Activated T-cell treated with anti-CD3 and anti-CD28 coated beads, Interleukin-2, amount 50 U/mL, for 24 hours (primary cell): ENCODE data around the gene LPIN2.
"Not testable (repeated sequence)": the region's sequence is repeated elsewhere in the genome, so short reads cannot be mapped to it uniquely, and the experiment has no call there.

Experiments
- DNase-seq: peaks from one replicate; pipeline ENCODE4 v3.0.0-alpha.2; 2020
- H3K27ac Mint-ChIP-seq: 2 replicates; pipeline ENCODE4 v1.8.0; 2020; ENCODE audit warnings: mild to moderate bottlenecking, mixed read lengths
- H3K27me3 Mint-ChIP-seq: 2 replicates; pipeline ENCODE4 v1.8.0; 2020; ENCODE audit warnings: mixed read lengths
- H3K36me3 Mint-ChIP-seq: 2 replicates; pipeline ENCODE4 v1.8.0; 2020; ENCODE audit warnings: low read depth, mixed read lengths
- H3K4me1 Mint-ChIP-seq: 2 replicates; pipeline ENCODE4 v1.8.0; 2020; ENCODE audit warnings: low read depth, mixed read lengths
- H3K4me3 Mint-ChIP-seq: 2 replicates; pipeline ENCODE4 v1.8.0; 2020; ENCODE audit warnings: mild to moderate bottlenecking, moderate library complexity, mixed read lengths
- H3K9me3 Mint-ChIP-seq: 2 replicates; pipeline ENCODE4 v1.8.0; 2020; ENCODE audit warnings: mixed read lengths

LPIN2 gene

DNA sequence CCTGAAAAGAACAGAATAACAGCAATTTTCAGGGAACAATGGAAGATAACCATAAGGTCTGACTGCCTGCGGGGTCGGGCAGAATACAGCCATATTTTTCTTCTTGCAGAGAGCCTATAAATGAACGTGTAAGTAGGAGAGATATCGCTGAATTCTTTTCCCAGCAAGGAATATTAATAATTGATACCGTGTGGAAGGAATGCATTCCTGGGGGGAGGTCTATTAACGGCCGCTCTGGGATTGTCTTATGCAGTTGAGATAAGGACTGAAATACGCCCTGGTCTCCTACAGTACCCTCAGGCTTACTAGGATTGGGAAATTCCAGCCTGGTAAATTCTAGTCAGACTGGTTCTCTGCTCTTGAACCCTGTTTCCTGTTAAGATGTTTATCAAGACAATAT lies 9.2 kb downstream of the LPIN2 start:
- H3K27me3 Mint-ChIP-seq, H3K27ac Mint-ChIP-seq: not testable (repeated sequence)
- H3K36me3 Mint-ChIP-seq: peaks cover 80% of the 10 kb centered on the region

DNA sequence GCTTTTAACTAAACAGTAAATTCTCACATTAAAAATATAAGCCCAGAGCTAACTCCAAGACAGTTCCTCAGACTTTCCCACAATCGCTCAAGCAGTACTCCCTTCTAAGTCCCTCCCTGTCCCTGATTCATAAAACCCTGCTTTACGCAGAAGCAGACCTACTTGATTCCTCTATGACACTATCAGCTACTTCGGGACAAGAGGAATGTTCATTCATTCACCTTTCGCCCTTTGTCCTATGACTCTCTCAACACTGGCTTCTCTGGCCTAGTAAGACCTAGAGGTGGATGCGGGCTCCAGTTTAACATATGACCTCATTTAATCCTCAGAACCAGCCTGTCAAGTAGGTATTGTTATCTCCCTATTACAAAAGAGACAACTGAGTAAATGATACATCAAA lies 10.2 kb downstream of the LPIN2 start:
- peaks cover 69% of the 10 kb centered on the region for H3K4me1 Mint-ChIP-seq
- peaks cover 77% of the 10 kb centered on the region for H3K36me3 Mint-ChIP-seq
- DNase-seq: no peak
- H3K9me3 Mint-ChIP-seq: no peaks in the 10 kb centered on the region
- H3K27ac Mint-ChIP-seq: peak overlapping the region; percentile 76
- no peaks in the 10 kb centered on the region for H3K27me3 Mint-ChIP-seq
- H3K4me3 Mint-ChIP-seq: no peak overlapping the region

More for the DNA sequence above, 9.2 kb downstream of the LPIN2 start:
- H3K4me3 Mint-ChIP-seq, H3K9me3 Mint-ChIP-seq, DNase-seq: not testable (repeated sequence)
- H3K4me1 Mint-ChIP-seq: peaks cover 64% of the 10 kb centered on the region

DNA sequence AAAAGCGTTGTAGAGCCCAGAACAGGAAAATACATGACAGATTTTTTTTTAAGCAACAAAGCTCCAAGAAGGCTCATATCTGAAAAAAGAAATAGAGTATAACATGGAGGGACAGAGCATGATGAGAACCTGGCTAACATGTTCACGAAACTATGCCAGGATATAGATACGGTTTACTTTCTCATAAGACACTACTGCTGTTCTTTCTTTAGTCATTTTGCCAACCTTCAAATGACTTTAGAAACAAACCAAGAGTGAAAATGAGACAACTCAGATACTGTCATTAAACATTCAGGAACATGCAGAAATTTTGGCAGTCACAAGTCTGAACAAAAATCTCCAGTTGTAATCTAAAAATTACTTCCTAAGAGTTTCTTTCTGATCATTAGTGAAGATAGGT lies 14.3 kb downstream of the LPIN2 start:
- no peaks in the 10 kb centered on the region for H3K27me3 Mint-ChIP-seq
- peaks cover 68% of the 10 kb centered on the region for H3K36me3 Mint-ChIP-seq
- H3K4me3 Mint-ChIP-seq: peak overlapping the region; percentile 43
- H3K9me3 Mint-ChIP-seq: no peaks in the 10 kb centered on the region
- DNase-seq: no peak
- H3K27ac Mint-ChIP-seq: peak overlapping the region; percentile 91
- H3K4me1 Mint-ChIP-seq: peaks cover 83% of the 10 kb centered on the region

DNA sequence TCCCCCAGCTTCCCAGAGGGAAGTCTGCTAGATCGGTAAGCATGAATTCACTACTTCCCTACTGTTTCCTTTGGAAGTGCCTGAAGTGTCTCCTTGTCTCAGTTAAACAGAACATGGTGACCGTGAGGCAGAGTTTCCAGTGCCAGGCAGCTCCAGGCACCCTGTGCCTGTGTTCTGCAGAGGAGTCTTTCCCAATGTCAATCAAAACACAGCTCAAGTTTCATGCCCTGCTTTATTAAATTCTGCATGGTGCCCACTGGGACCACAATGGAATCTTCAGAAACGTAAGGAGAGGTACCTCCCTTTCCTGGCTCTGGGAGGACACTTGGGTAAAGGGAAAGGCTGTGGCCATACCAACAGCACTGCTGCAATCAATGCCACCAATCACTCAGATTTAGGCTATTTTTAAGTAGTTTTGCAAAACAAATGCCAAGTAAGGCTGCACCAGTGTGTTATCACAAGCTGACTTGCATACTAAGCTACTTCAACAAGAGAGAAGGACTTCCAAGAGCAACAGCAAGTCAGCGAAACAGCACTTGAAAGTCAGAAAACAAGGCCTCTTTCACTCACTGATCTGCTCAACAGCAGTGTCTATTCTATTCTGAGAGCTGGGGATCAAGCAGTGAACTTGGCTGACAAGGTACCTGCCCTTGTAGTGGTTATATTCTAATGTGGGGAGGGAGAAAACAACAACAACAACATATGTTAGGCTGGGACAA lies 14.9 kb downstream of the LPIN2 start:
- H3K27ac Mint-ChIP-seq: peak overlapping the region; percentile 91
- no peak for DNase-seq
- no peaks in the 10 kb centered on the region for H3K27me3 Mint-ChIP-seq
- peaks cover 83% of the 10 kb centered on the region for H3K4me1 Mint-ChIP-seq
- H3K4me3 Mint-ChIP-seq: peak overlapping the region; percentile 43
- H3K36me3 Mint-ChIP-seq: peaks cover 66% of the 10 kb centered on the region
- H3K9me3 Mint-ChIP-seq: no peaks in the 10 kb centered on the region

DNA sequence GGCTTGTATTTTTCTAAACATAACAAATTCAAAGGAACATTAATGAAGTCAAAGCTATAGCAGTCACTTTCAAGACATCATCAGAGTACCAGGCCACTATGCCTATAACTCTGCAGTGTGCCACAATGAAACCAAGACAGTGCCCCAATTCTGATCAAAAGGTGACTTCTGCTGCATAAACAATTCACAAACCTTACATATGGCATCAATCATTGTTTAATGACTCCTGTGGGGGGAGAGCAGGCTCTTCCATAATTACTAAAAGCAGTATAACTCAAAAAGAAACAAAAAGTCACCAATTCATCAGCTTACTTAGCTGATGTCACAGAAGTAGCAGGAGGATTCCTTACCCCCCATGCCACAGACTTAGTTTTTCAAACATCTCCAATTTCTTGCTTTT lies 15.5 kb downstream of the LPIN2 start:
- Mint-ChIP-seq H3K4me1 (peaks cover 81% of the 10 kb centered on the region), H3K27ac (peak overlapping the region; percentile 91), H3K4me3 (peak overlapping the region; percentile 43), H3K9me3 (no peaks in the 10 kb centered on the region), H3K36me3 (peaks cover 63% of the 10 kb centered on the region), H3K27me3 (no peaks in the 10 kb centered on the region)
- no peak for DNase-seq

DNA sequence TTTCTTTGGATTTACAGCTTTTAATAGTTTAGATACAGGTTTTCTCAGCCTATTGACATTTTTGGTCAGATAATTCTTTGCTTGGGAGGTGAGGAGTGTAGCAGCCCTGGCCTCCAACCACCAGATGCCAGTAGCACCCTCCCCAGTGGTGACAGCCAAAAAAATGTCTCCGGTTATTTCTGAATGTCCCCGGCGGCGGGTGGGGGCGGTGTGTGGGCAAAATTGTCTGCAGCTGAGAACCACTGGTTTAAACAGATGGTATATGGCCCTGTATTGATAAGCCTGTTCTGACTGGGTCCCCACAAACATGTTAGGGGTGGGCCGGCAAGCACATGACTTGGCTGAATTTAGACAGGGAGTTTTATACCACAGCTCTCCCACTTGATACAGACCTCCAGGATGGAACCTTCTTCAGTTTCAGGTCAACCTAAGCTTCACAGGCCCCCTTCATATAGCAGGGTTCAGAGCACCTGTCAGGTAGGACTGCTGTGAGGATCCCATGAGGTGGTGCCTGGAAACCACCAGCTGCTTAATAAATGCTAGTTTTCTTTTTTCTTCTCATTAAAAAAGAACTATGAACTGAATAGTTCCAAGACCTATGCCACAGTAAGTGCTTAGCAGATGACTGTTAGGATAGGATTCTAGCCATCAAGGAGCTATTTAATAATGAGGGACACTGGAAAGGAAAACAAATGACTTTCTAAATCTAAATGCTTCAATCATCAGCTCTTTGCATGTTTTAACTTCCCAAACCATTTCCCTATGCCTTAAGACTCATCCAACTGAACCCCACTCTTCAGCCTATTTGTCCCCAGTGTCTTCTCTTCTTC lies 18.1 kb downstream of the LPIN2 start:
- peak; percentile 75 for DNase-seq
- Mint-ChIP-seq H3K27me3 (no peaks in the 10 kb centered on the region), H3K9me3 (peaks cover 1% of the 10 kb centered on the region), H3K36me3 (peaks cover 62% of the 10 kb centered on the region), H3K4me1 (peaks cover 91% of the 10 kb centered on the region), H3K4me3 (peak overlapping the region; percentile 32), H3K27ac (peak overlapping the region; percentile 92)

DNA sequence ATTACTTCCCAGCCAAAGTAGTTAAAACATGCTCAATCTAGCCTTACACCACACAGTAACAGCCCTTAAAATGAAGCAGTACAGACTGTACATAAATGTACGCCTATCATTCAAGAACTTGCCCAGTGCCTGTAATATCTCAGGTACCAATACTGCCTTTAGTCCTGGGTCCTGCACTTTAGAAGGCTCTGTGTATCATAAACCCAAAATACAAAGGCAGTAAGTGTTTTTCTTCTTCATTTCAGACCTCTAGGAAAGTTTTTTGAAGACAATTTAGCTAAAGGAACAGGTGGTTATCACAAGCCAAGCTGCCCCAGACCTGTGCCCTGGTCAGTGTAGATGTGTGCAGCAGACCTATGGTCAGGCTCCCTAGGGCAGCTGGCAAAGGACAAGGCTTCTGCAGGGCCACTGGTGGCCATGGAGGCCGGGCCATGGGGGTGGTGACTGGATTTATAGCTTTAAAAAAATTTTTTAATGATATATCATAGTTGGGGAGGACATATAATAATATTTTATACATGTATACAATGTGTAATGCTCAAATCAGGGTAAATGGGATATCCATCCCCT lies 18.8 kb downstream of the LPIN2 start:
- Mint-ChIP-seq H3K27me3 (no peaks in the 10 kb centered on the region), H3K9me3 (peaks cover 1% of the 10 kb centered on the region), H3K36me3 (peaks cover 64% of the 10 kb centered on the region), H3K27ac (peak overlapping the region; percentile 92), H3K4me1 (peaks cover 90% of the 10 kb centered on the region), H3K4me3 (peak overlapping the region; percentile 32)
- no peak for DNase-seq

DNA sequence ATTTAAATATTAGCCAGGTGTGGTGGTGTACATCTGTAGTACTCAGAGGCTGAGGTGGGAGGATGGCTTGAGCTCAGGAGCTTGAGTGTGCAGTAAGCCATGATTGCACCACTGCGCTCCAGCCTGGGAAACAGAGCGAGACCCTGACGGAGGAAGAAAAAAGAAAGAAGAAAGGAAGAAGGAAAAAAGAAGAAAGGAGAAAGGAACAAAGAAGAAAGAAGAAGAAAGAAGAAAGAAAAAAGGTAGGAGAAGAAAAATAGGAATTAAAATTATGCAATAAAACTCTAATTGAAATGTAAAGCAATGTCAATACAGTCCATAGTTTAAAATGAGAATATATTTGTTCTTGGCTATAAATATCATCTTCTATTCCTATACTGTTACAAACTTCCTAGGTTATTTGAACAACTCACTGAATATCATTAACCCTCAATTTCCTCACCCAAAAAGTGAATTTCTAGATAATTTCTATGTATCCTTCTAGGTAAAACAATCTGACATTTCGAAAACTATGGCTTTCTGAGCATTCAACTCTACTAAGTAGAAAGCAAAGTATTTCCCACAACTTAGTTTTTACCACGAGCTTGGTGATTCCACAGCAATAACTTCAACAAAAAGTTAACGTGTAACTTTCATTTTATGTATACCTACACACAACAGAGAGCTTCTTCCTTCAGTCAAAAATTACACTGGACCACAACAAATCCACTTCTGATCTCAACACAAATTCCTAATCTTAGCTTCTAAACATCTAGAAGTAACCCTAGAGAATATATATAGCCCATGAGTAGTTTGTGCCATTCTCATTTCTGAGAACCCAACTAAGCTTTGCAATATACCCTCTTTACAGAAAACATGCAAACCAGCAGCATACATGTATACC lies 19.7 kb downstream of the LPIN2 start:
- Mint-ChIP-seq H3K4me3 (peak overlapping the region; percentile 32), H3K27me3 (no peaks in the 10 kb centered on the region), H3K9me3 (peaks cover 1% of the 10 kb centered on the region), H3K36me3 (peaks cover 71% of the 10 kb centered on the region), H3K4me1 (peaks cover 90% of the 10 kb centered on the region), H3K27ac (peak overlapping the region; percentile 92)
- no peak for DNase-seq

DNA sequence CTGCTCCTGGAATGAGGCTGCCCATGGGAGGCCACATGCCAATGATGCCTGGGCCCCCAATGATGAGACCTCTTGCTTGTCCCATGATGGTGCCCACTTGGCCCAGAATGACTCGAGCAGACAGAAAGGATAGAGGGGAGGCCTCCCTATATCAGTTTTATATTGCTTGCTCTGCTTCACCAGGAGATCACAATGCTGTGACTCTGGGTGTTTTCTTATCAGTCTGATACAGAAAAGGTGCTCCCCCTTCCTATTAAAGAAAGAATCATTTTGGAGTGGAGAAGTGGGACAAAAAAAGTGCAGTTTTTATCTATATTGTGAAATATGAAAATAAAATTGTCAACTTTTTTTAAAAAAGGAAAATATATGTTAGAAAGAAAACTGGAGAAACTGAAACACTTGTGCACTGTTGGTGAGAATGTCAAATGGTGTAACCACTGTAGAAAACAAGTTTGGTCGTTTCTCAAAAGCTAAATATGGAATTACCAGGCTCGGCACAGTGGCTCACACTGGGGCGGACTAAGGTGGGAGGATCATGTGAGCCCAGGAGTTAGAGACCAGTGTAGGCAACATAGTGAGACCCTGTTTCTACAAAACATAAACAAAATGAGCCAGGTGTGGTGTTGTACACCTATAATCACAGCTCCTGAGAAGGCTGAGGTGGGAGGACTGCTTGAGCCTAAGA lies 21.8 kb downstream of the LPIN2 start:
- peaks cover 70% of the 10 kb centered on the region for H3K36me3 Mint-ChIP-seq
- H3K27ac Mint-ChIP-seq: peak overlapping the region; percentile 87
- peaks cover 1% of the 10 kb centered on the region for H3K9me3 Mint-ChIP-seq
- no peaks in the 10 kb centered on the region for H3K27me3 Mint-ChIP-seq
- peaks cover 83% of the 10 kb centered on the region for H3K4me1 Mint-ChIP-seq
- no peak overlapping the region for H3K4me3 Mint-ChIP-seq
- no peak for DNase-seq

DNA sequence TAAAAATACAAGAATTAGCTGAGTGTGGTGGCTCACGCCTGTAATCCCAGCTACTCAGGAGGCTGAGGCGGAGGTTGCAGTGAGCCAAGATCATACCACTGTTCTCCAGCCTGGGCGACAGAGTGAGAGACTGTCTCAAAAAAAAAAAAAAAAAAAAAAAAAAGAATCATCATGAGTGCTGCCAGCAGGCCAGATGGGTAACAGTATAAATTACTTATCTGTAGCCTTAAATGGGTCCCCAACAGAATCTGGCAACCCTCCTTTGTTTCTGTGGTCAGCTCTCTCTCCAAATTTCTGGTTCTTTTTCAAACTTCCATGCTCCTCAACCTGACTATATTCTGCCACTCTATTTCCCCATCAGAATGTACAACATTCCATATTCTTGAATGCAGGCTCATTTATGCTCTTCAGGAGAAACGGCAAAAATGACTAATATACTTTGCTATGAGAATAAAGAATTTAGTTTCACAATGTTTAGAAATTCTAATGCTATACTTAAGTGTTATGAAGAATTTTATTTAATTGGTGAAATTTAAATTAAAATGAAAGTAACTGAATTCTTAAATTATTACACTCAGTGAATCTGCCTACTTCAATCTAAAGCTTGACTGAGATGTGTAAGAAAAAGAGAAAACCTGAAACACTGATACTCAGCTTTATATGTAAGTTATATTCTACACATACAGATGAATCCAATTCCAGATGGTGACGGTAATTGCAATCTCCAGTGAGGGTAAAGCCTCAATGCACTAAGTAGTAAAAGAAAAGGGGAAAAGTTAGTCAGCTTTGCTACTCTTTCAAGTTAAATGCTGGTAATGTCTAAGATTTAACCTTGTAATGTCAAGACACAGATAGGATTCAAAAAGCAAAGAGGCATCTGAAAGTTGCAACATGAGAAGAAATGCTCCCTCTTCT lies 24.8 kb downstream of the LPIN2 start:
- DNase-seq: no peak

DNA sequence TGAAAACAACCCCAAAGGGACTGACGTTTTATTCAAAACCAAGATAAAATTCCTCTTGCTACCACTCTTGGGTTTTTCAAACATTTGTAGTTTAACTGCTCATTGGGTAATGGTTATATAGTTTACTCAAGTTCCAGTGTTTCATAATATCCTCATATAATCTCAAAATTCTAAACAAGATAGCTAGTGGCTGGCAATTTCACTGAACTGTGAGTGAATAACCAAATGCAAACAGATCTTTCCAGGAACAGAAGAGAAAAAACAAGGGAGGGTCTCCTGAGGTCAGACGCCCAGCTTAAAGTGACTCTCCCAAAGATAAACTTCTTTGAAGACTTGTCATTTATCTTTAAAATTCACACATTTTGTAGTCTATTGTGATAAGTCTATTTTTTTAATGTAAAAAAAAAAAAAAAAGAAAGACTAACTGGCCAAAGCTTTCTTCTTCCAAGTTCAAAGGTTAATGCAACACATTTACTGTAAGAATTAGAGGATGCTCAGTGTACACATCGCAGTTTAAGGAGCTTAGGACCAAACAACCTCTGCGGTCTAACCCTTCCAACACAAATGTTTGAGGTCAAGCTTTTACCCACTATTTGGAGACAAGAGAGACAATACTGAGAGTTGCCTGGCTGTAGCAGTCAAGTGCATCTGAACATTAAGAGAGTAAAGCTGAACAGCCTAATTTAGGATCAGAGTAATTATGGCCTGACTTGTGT lies 26.6 kb downstream of the LPIN2 start:
- Mint-ChIP-seq H3K27me3 (no peaks in the 10 kb centered on the region), H3K4me1 (peaks cover 85% of the 10 kb centered on the region), H3K27ac (no peak overlapping the region), H3K9me3 (no peaks in the 10 kb centered on the region), H3K36me3 (peaks cover 67% of the 10 kb centered on the region), H3K4me3 (no peak overlapping the region)
- DNase-seq: no peak

More for the DNA sequence above, 24.8 kb downstream of the LPIN2 start:
- Mint-ChIP-seq H3K27me3 (no peaks in the 10 kb centered on the region), H3K4me1 (peaks cover 82% of the 10 kb centered on the region), H3K36me3 (peaks cover 64% of the 10 kb centered on the region), H3K4me3 (no peak overlapping the region), H3K27ac (peak overlapping the region; percentile 31), H3K9me3 (peaks cover 1% of the 10 kb centered on the region)

DNA sequence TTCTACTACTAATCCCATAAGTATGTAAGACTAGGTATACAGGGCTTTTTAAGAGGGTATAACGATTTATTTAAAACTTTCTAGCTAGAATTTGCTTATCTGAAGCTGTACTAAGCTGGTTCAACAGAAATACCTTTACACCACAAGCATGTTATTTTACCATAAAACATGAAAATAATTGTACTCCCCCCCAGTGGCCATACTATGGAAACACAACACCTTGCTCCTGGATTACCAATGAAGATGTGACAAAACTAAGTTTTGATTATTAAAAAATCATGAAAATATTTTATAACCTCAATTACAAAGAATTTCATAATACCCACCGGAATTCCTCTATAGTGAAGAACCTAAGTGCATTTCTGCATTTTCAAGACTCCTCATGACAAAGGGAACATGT lies 27.3 kb downstream of the LPIN2 start:
- Mint-ChIP-seq H3K27ac (no peak overlapping the region), H3K9me3 (no peaks in the 10 kb centered on the region), H3K36me3 (peaks cover 65% of the 10 kb centered on the region), H3K4me1 (peaks cover 85% of the 10 kb centered on the region), H3K4me3 (no peak overlapping the region), H3K27me3 (no peaks in the 10 kb centered on the region)
- DNase-seq: no peak
